ENCODE results near the gene MUC5B.

DNA sequence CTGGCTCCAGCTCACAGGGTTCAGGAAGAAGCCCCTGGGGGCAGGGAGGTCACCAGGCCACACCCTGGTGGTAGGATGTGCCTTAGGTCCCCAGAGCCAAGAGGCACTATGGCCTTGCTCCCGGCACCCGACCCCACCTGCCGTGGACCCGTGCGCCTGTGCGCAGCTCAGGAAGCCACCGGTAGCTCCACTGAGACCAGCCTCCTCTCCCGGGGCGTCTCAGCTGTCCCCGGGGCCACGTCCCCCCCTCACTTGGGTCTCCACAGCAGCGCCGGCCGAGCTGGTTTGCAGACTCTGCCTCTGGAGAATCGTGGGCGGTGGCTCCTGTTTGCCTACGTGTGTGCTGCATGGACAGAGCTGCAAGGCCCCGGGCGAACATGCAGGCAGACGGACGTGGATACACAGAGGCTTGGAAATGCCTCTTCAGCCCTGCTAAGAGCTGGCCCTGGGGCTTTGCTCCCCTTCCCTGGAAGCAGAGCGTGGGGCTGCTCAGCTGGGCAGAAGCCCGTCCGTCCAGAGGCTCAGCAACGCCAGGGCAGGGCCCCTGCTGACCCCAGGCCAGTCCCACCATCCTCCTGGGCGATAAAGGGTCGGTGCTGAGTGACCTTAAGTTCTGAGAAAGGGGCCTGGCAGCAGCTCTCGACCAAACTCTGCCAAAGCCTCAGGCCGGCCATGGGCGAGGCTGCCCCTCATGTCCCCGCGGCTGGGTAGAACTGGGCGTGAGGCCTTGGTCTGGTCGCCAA, 15.3 kb upstream of the MUC5B start:
- TF ChIP-seq, protein P1, sequence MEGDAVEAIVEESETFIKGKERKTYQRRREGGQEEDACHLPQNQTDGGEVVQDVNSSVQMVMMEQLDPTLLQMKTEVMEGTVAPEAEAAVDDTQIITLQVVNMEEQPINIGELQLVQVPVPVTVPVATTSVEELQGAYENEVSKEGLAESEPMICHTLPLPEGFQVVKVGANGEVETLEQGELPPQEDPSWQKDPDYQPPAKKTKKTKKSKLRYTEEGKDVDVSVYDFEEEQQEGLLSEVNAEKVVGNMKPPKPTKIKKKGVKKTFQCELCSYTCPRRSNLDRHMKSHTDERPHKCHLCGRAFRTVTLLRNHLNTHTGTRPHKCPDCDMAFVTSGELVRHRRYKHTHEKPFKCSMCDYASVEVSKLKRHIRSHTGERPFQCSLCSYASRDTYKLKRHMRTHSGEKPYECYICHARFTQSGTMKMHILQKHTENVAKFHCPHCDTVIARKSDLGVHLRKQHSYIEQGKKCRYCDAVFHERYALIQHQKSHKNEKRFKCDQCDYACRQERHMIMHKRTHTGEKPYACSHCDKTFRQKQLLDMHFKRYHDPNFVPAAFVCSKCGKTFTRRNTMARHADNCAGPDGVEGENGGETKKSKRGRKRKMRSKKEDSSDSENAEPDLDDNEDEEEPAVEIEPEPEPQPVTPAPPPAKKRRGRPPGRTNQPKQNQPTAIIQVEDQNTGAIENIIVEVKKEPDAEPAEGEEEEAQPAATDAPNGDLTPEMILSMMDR (IDR thresholded peaks at IDR 0.05): no peak
- no peak for TF ChIP-seq POLR2A (IDR thresholded peaks at IDR 0.05)

All from esophagus squamous epithelium (tissue), 4 donors.